HG02678 (cell line): Measurements from ENCODE around the gene ATR.
A peak's percentile ranks its signal among the peaks of the same experiment; 100 is the strongest.
"Not testable (repeated sequence)": the region's sequence is repeated elsewhere in the genome, so short reads cannot be mapped to it uniquely, and the experiment has no call there.

Experiments used
- ATAC-seq: cut with Tn5 transposase; IDR thresholded peaks from one replicate; pipeline ENCODE4 v1.9.1; 2021; ENCODE audit warnings: mild to moderate bottlenecking, moderate library complexity; ENCODE audit not compliant: unreplicated experiment

ATR gene

GRCh38 chr3:142595581-142595950 is 17.0 kb upstream of the ATR start:
- ATAC-seq = no peak

- ATAC-seq = no peak
Measured at GRCh38 chr3:142595141-142595540, 16.6 kb upstream of the ATR start.

- ATAC-seq = not testable (repeated sequence)
Measured at GRCh38 chr3:142592268-142592667, 13.7 kb upstream of the ATR start.

- ATAC-seq = no peak
Measured at GRCh38 chr3:142588703-142589102, 10.2 kb upstream of the ATR start.

- peak; percentile 67 for ATAC-seq
Measured at GRCh38 chr3:142586803-142587406, 8.4 kb upstream of the ATR start.

- not testable (repeated sequence) for ATAC-seq
Measured at GRCh38 chr3:142581070-142581469, 2.5 kb upstream of the ATR start.

- no peak for ATAC-seq
Measured at GRCh38 chr3:142580061-142580423, 1.5 kb upstream of the ATR start.

GRCh38 chr3:142577696-142578328 is 721 bp downstream of the ATR start:
- no peak for ATAC-seq

- no peak for ATAC-seq
Measured at GRCh38 chr3:142576792-142577191, 1.7 kb downstream of the ATR start.

GRCh38 chr3:142574665-142575064 is 3.9 kb downstream of the ATR start:
- no peak for ATAC-seq

- not testable (repeated sequence) for ATAC-seq
Measured at GRCh38 chr3:142574223-142574622, 4.3 kb downstream of the ATR start.

GRCh38 chr3:142569422-142569821 is 9.1 kb downstream of the ATR start:
- not testable (repeated sequence) for ATAC-seq

- no peak for ATAC-seq
Measured at GRCh38 chr3:142568393-142569017, 10.0 kb downstream of the ATR start.

GRCh38 chr3:142566096-142566495 is 12.4 kb downstream of the ATR start:
- no peak for ATAC-seq

GRCh38 chr3:142563496-142563997 is 15.0 kb downstream of the ATR start:
- no peak for ATAC-seq

- ATAC-seq = no peak
Measured at GRCh38 chr3:142560118-142560517, 18.4 kb downstream of the ATR start.

- ATAC-seq = no peak
Measured at GRCh38 chr3:142553741-142554140, 24.8 kb downstream of the ATR start.

GRCh38 chr3:142552579-142552978 is 26.0 kb downstream of the ATR start:
- not testable (repeated sequence) for ATAC-seq

GRCh38 chr3:142549986-142550385 is 28.5 kb downstream of the ATR start:
- no peak for ATAC-seq

GRCh38 chr3:142543307-142543706 is 35.2 kb downstream of the ATR start:
- no peak for ATAC-seq

GRCh38 chr3:142542054-142542453 is 36.5 kb downstream of the ATR start:
- no peak for ATAC-seq

- no peak for ATAC-seq
Measured at GRCh38 chr3:142536519-142536918, 42.0 kb downstream of the ATR start.
